H1 (cell line): Measurements from ENCODE around the gene STYK1. TPM values are rescaled to one million over a fixed set of nuclear protein-coding genes. Genes with fewer than 3 reads are reported as not detected.

Experiments used
- CREB1 ChIP-seq: IDR thresholded peaks from 2 replicates; pipeline ENCODE4 v1.6.1; 2012; ENCODE audit warnings: inconsistent platforms
- polyA plus RNA-seq, 7 experiments: library from polyadenylated mRNA; depleted of rRNA in 3 of 7; stranded (reverse) in 5 of 7; unstranded in 2 of 7; fragments of >200 nt in 5 of 7; fragments of 200-250 nt in 2 of 7; gene quantifications; 1 replicate in 5 of 7; 2 replicates in 1 of 7; 4 replicates in 1 of 7; pipeline versions ENCODE4 v1.2.1 to v1.2.3, GENCODE V29; 2011 to 2013; ENCODE audit warnings: missing spikeins in 2 of 7, mixed read lengths in 2 of 7
- total RNA-seq: library from RNA; stranded (reverse); fragmentation: NEBNext Ultra II Directional; extraction: Animal tissue kit (Norgen Biotek cat#: 25700); gene quantifications from 2 replicates; pipeline ENCODE4 v1.2.1, GENCODE V29; 2021

STYK1 gene
- total and polyA plus RNA-seq, 2 of the 8 experiments (the other 6 are each of a cell fraction or from before 2014, with no cell fraction given) = 0.38 to 1.1 TPM

GRCh38 chr12:10613349-10614055 is 60.4 kb downstream of the STYK1 start, which contains the start of gene MAGOHB (continued):
- TF ChIP-seq CREB1 = peak; percentile 100
